Adrenal gland (tissue), 12 donors: ENCODE measurements around the gene MAPKAP1. TPM values are rescaled to one million over a fixed set of nuclear protein-coding genes. Genes with fewer than 3 reads are reported as not detected.

ENCODE experiments used
- DNase-seq, 7 donors: peaks; one replicate each; pipeline ENCODE4 v3.0.0-alpha.2; 2019 to 2020
- H3K27ac ChIP-seq, 5 donors: fragments of 200-600 bp; sonication (generic) in 4 of 5; 1 replicate in 3 of 5; 2 replicates in 2 of 5; pipeline versions ENCODE4 v1.5.1 to v1.8.0; 2016 to 2020; ENCODE audit warnings: mild to moderate bottlenecking in 1 of 5
- H3K27me3 ChIP-seq: fragments of 200-600 bp; 2 replicates; pipeline ENCODE4 v1.8.0; 2021
- H3K36me3 ChIP-seq, 2 donors: fragments of 200-600 bp; replicated peaks in 1 of 2; 1 replicate in 1 of 2; 2 replicates in 1 of 2; pipeline versions ENCODE4 v1.5.1 to v1.8.0; 2018 to 2022
- H3K4me1 ChIP-seq, 2 donors: fragments of 200-600 bp; replicated peaks in 1 of 2; 1 replicate in 1 of 2; 2 replicates in 1 of 2; pipeline versions ENCODE4 v1.5.1 to v1.8.0; 2018 to 2021
- H3K4me3 ChIP-seq, 4 donors: fragments of 200-600 bp; sonication (generic) in 3 of 4; one replicate each; pipeline ENCODE4 v1.5.1; 2016 to 2018
- H3K9me3 ChIP-seq, 3 donors: fragments of 200-600 bp; sonication (generic) in 1 of 3; replicated peaks in 1 of 3; 1 replicate in 2 of 3; 2 replicates in 1 of 3; pipeline versions ENCODE4 v1.5.1 to v1.8.0; 2016 to 2021
- POLR2A ChIP-seq, 2 donors: fragments of 450-650 bp; IDR thresholded peaks; one replicate each; pipeline ENCODE4 v1.6.1; 2017; ENCODE audit warnings: antibody characterized with exemption in 2 of 2, mild to moderate bottlenecking in 2 of 2, moderate library complexity in 1 of 2
- WGBS, 4 donors: extraction: QIAGEN DNeasy Blood & Tissue Kit in 2 of 4; methylation state at CpG; one replicate each; pipeline versions ENCODE4 v1.1.5 to v1.1.7; 2013 to 2017; 5-methylcytosine and 5-hydroxymethylcytosine counted together
- intact Hi-C, 2 donors: fragments of 100-400 bp; cut with DNase I; formaldehyde crosslinking; loops; one replicate each; pipeline versions ENCODE4 v1.14.1 to v1.15.0; 2022 to 2023
- polyA plus RNA-seq, 3 donors: library from polyadenylated mRNA; stranded (reverse); fragments of 200-250 nt in 2 of 3; fragments of 350-450 nt in 1 of 3; fragmentation: Illumina TruSeq in 1 of 3; extraction: RNeasy Lipid Tissue Mini Kit (QIAGEN cat#74804) in 1 of 3; gene quantifications; one replicate each; pipeline ENCODE4 v1.2.3, GENCODE V29; 2013 to 2014
- total RNA-seq, 9 donors: library from RNA; depleted of rRNA in 4 of 9; stranded (reverse); fragments of >200 nt in 4 of 9; fragments of 120-200 nt in 1 of 9; fragmentation: NEBNext Ultra II Directional in 1 of 9; extraction: Animal tissue kit (Norgen Biotek cat#: 25700) in 1 of 9; gene quantifications; one replicate each; pipeline versions ENCODE4 v1.1.0 to v1.2.4, GENCODE V29; 2013 to 2023
- TF ChIP-seq, protein P1 (sequence below), 6 experiments: fragments of 450-650 bp in 4 of 6; fragments of 200-600 bp in 2 of 6; sonication (generic) in 1 of 6; IDR thresholded peaks; 1 replicate in 5 of 6; 2 replicates in 1 of 6; pipeline versions ENCODE4 v1.5.1 to v1.8.0; 2016 to 2021; ENCODE audit warnings: antibody characterized with exemption in 6 of 6, mild to moderate bottlenecking in 2 of 6, moderate library complexity in 1 of 6
- donor health status: healthy with polysubstance abuse.
- donor health status: Bipolar disorder and iron deficiency.
- donor health status: DM: yes; HTN: yes; CAD: no.
- donor health status: DM: no; HTN: no; CAD: no.
- donor health status: DM: no; HTN: no; CAD: no.
- donor health status: DM: yes; HTN: yes; CAD: no.

The MAPKAP1 gene
- total and polyA plus RNA-seq, 12 donors = 72.2 to 156 (median 94.9) TPM

DNA sequence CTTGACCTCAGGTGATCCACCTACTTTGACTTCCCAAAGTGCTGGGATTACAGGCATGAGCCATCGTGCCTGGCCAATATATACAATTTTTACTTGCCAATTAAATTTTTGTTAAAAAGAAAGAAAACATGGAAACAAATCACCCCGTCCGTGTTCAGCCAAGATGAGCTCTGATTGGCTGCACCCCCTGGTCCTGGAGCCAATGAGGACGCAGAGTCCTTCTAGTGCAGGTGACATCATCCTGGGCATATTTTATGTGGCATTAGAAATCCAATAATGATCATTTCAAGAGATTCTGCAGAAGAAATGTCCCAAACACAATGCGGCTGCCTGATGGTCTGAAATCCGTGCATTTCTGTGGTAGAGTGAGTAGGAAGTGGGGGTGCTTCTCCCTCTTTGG, 285.8 kb downstream of the MAPKAP1 start:
- TF ChIP-seq POLR2A (IDR thresholded peaks at IDR 0.05) = no peak
- TF ChIP-seq, protein P1, sequence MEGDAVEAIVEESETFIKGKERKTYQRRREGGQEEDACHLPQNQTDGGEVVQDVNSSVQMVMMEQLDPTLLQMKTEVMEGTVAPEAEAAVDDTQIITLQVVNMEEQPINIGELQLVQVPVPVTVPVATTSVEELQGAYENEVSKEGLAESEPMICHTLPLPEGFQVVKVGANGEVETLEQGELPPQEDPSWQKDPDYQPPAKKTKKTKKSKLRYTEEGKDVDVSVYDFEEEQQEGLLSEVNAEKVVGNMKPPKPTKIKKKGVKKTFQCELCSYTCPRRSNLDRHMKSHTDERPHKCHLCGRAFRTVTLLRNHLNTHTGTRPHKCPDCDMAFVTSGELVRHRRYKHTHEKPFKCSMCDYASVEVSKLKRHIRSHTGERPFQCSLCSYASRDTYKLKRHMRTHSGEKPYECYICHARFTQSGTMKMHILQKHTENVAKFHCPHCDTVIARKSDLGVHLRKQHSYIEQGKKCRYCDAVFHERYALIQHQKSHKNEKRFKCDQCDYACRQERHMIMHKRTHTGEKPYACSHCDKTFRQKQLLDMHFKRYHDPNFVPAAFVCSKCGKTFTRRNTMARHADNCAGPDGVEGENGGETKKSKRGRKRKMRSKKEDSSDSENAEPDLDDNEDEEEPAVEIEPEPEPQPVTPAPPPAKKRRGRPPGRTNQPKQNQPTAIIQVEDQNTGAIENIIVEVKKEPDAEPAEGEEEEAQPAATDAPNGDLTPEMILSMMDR (IDR thresholded peaks at IDR 0.05) = no peak
- no peak overlapping the region for H3K27ac ChIP-seq
- 91 to 95% (median 94%) methylated on average over 6 of the region's 6 CpGs for WGBS, 4 donors
- intact Hi-C loops = no loop called here
- no peaks in the 10 kb centered on the region for H3K27me3 ChIP-seq
- H3K4me1 ChIP-seq = peaks cover 4 to 8% of the 10 kb centered on the region in 2 donors
- H3K36me3 ChIP-seq = no peaks in the 10 kb centered on the region
- no peak for DNase-seq
- H3K4me3 ChIP-seq = no peak overlapping the region
- no peaks in the 10 kb centered on the region for H3K9me3 ChIP-seq

- Histone ChIP-seq H3K36me3 (no peaks in the 10 kb centered on the region), H3K9me3 (no peaks in the 10 kb centered on the region), H3K27ac (no peak overlapping the region), H3K27me3 (no peaks in the 10 kb centered on the region), H3K4me1 (no peaks in the 10 kb centered on the region), H3K4me3 (no peak overlapping the region)
- no peak for DNase-seq
- intact Hi-C loops = loop anchor here in 1 of 2 donors (10.0 kb wide), 1 partner anchor 806 kb away; no protein-coding TSS in a partner anchor
- WGBS, 4 donors = 82 to 88% (median 85%) methylated on average over 3 of the region's 3 CpGs
- TF ChIP-seq, protein P1 (IDR thresholded peaks at IDR 0.05) = no peak
- TF ChIP-seq POLR2A (IDR thresholded peaks at IDR 0.05) = no peak
These were observed 288.6 kb downstream of the MAPKAP1 start for GRCh38 chr9:125418404-125418803.

- intact Hi-C loops = loop anchor here in 1 of 2 donors (10.0 kb wide), 1 partner anchor 808 kb away; no protein-coding TSS in a partner anchor
- H3K9me3 ChIP-seq = no peaks in the 10 kb centered on the region
- TF ChIP-seq POLR2A (IDR thresholded peaks at IDR 0.05) = no peak
- H3K36me3 ChIP-seq = no peaks in the 10 kb centered on the region
- no peaks in the 10 kb centered on the region for H3K4me1 ChIP-seq
- WGBS, 4 donors = 91 to 96% (median 96%) methylated on average over 8 of the region's 8 CpGs
- no peak for DNase-seq
- no peak overlapping the region for H3K4me3 ChIP-seq
- no peak overlapping the region for H3K27ac ChIP-seq
- H3K27me3 ChIP-seq = no peaks in the 10 kb centered on the region
These were observed 290.5 kb downstream of the MAPKAP1 start for GRCh38 chr9:125416517-125416916.

- no peaks in the 10 kb centered on the region for H3K27me3 ChIP-seq
- DNase-seq = no peak
- no peak overlapping the region for H3K4me3 ChIP-seq
- intact Hi-C loops = loop anchor here in 1 of 2 donors (10.0 kb wide), 1 partner anchor 809 kb away; no protein-coding TSS in a partner anchor
- WGBS, 4 donors = 82 to 90% (median 87%) methylated on average over 21 to 23 of the region's 23 CpGs
- H3K27ac ChIP-seq = no peak overlapping the region
- H3K9me3 ChIP-seq = no peaks in the 10 kb centered on the region
- TF ChIP-seq POLR2A (IDR thresholded peaks at IDR 0.05) = no peak
- TF ChIP-seq, protein P1 (IDR thresholded peaks at IDR 0.05) = no peak
- no peaks in the 10 kb centered on the region for H3K4me1 ChIP-seq
- no peaks in the 10 kb centered on the region for H3K36me3 ChIP-seq
These were observed 291.2 kb downstream of the MAPKAP1 start for GRCh38 chr9:125415583-125416460.
